Ovary (tissue), 3 donors: ENCODE results near the gene C16orf87.

ENCODE experiments used
- CTCF ChIP-seq, 3 donors: fragments of 450-650 bp in 2 of 3; fragments of 200-600 bp in 1 of 3; IDR thresholded peaks; one replicate each; pipeline versions ENCODE4 v1.5.1 to v1.8.0; 2016 to 2022; ENCODE audit warnings: antibody characterized with exemption in 3 of 3, mild to moderate bottlenecking in 1 of 3
- EP300 ChIP-seq: sonication (generic); formaldehyde crosslinking; IDR thresholded peaks from one replicate; pipeline ENCODE4 v1.6.1; 2017; ENCODE audit warnings: antibody characterized with exemption
- POLR2A ChIP-seq: fragments of 450-650 bp; IDR thresholded peaks from one replicate; pipeline ENCODE4 v1.6.1; 2017; ENCODE audit warnings: antibody characterized with exemption, mild to moderate bottlenecking, moderate library complexity
- donor health status: DM: no; HTN: no; CAD: no.

DNA sequence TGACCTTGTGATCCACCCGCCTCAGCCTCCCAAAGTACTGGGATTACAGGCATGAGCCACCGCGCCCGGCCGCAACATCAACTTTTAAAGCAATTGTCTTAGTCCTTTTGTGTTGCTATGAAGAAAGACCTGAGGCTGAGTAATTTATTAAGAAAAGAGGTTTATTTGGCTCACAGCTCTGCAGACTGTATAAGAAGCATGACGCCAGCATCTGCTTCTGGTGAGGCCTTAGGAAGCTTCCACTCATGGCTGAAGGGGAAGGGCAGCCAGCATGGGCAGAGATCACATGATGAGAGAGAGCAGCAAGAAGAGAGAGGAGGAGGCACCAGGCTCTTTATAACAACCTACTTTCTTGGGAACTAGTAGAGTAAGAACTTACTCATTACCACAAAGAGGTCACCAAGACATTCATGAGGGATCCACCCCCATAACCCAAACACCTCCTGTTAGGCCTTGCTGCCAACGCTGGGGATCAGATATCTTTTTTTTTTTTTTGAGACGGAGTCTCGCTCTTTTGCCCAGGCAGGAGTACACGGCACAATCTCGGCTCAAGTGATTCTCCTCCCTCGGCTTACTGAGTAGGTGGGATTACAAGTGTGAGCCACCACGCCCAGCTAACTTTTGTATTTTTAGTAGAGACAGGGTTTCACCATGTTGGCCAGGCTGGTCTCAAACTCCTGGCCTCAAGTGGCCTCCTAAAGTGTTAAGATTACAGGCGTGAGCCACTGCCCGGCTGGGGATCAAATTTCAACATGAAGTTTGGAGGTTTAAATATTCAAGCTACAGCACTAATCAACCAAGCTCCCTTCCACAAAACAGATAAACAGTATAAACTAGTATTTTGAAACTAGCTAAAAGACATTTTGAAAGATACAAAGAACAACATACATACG is 31.8 kb upstream of the C16orf87 start:
- TF ChIP-seq CTCF (IDR thresholded peaks at IDR 0.05) (no peak), POLR2A (no peak), EP300 (no peak)
